ENCODE results near the gene AP1S3. TPM values are rescaled to one million over a fixed set of nuclear protein-coding genes. Genes with fewer than 3 reads are reported as not detected.

Gene AP1S3
- polyA plus RNA-seq, 2 of the 4 experiments (the other 2 are of a cell fraction) = 42.9 to 57.0 TPM

DNA sequence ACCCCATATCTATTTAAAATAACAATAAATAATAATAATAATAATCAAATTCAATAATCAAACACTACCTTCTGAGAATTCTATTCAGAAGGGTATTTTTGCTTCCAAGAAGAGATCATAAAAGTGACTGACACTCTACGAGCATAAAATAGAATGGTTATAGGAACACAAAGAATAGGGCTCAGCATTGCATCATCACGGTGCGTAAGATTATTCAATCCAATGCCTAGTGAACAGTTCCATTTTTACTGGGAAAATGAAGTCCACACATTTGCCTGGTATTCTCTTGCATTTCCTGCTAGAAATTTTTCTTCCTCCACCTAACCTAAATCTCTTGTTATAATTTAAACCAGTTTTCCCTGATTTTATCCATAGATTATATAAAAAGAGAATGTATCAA, 55.8 kb downstream of the AP1S3 start:
- TF ChIP-seq HOXA7 (CRISPR knock-in tag; IDR thresholded peaks at IDR 0.05) = no peak
- TF ChIP-seq ZNF302 (CRISPR knock-in tag; IDR thresholded peaks at IDR 0.05) = no peak
- TF ChIP-seq MYC (IDR thresholded peaks at IDR 0.05; ENCODE audit: borderline replicate concordance, low read length) = no peak
- TF ChIP-seq TFCP2L1 (CRISPR knock-in tag; IDR thresholded peaks at IDR 0.05) = no peak
- TF ChIP-seq NPAS2 (CRISPR knock-in tag; IDR thresholded peaks at IDR 0.05; ENCODE audit: borderline replicate concordance) = no peak
- no peak for TF ChIP-seq SMC3 (IDR thresholded peaks at IDR 0.05)
- TF ChIP-seq, protein P1, sequence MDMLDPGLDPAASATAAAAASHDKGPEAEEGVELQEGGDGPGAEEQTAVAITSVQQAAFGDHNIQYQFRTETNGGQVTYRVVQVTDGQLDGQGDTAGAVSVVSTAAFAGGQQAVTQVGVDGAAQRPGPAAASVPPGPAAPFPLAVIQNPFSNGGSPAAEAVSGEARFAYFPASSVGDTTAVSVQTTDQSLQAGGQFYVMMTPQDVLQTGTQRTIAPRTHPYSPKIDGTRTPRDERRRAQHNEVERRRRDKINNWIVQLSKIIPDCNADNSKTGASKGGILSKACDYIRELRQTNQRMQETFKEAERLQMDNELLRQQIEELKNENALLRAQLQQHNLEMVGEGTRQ (IDR thresholded peaks at IDR 0.05) = no peak
- no peak for TF ChIP-seq HOXB13 (CRISPR knock-in tag; IDR thresholded peaks at IDR 0.05; ENCODE audit: low read depth)
- no peak for TF ChIP-seq JUN (IDR thresholded peaks at IDR 0.05)
- TF ChIP-seq, protein P2, sequence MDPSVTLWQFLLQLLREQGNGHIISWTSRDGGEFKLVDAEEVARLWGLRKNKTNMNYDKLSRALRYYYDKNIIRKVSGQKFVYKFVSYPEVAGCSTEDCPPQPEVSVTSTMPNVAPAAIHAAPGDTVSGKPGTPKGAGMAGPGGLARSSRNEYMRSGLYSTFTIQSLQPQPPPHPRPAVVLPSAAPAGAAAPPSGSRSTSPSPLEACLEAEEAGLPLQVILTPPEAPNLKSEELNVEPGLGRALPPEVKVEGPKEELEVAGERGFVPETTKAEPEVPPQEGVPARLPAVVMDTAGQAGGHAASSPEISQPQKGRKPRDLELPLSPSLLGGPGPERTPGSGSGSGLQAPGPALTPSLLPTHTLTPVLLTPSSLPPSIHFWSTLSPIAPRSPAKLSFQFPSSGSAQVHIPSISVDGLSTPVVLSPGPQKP (IDR thresholded peaks at IDR 0.05; ENCODE audit: low read depth, low read length) = no peak
- no peak for TF ChIP-seq JUNB (IDR thresholded peaks at IDR 0.05)
- no peak for TF ChIP-seq NFE2L2 (conservative IDR thresholded peaks at IDR 0.05; ENCODE audit: low read length)
- ChIA-PET CTCF (interaction anchor here (0.9 to 1.8 kb wide), 2 partner anchors 16 to 38 kb away, joined by 3 to 9 read pairs; no protein-coding TSS in a partner anchor), POLR2A (no interaction called here)
- WGBS (ENCODE audit: missing lambda C conversion rate) = 95% methylated on average over 3 of the region's 3 CpGs
- no peak for ATAC-seq
- no peak for FAIRE-seq
- Histone ChIP-seq H3K9me3 (no peaks in the 10 kb centered on the region), H3K27ac (no peak overlapping the region), H3K4me1 (no peaks in the 10 kb centered on the region), H3K4me2 (no peak overlapping the region), H3K4me3 (no peak overlapping the region)
- DNase-seq (ENCODE audit: low read depth in 1 of 2, low spot score in 1 of 2) = no peak

DNA sequence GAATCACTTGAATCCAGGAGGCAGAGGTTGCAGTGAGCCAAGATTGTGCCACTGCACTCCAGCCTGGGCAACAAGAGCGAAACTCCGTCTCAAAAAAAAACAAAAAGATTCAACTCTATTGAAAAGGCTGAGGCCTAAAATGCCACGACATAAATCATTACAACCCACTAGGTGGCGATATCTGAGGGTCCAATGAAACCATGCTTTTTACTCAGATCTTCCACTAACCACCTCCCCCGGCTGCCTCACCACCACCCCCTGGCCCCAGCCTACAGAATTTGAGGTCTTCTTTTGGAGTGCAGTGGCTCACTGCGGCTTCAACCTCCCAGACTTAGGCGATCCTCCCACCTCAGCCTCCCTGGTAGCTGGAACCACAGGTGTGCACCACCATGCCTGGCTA, 57.5 kb downstream of the AP1S3 start:
- Histone ChIP-seq H3K4me1 (no peaks in the 10 kb centered on the region), H3K9me3 (no peaks in the 10 kb centered on the region), H3K4me2 (no peak overlapping the region), H3K27ac (peak overlapping the region in 1 of 2 experiments; percentile 53; a peak in 2 of 6 replicates), H3K4me3 (no peak overlapping the region)
- FAIRE-seq (no peak), ATAC-seq (peak; percentile 59 to 72; a peak in 4 of 6 replicates), DNase-seq (ENCODE audit: low read depth in 1 of 2, low spot score in 1 of 2) (peak; percentile 50 to 66)
- POLR2A ChIA-PET = no interaction called here
- TF ChIP-seq RAD21 (conservative IDR thresholded peaks at IDR 0.05 in 1 of 2, IDR thresholded peaks at IDR 0.05 in 1 of 2) = peak; percentile 46 to 51
- TF ChIP-seq, protein P3, sequence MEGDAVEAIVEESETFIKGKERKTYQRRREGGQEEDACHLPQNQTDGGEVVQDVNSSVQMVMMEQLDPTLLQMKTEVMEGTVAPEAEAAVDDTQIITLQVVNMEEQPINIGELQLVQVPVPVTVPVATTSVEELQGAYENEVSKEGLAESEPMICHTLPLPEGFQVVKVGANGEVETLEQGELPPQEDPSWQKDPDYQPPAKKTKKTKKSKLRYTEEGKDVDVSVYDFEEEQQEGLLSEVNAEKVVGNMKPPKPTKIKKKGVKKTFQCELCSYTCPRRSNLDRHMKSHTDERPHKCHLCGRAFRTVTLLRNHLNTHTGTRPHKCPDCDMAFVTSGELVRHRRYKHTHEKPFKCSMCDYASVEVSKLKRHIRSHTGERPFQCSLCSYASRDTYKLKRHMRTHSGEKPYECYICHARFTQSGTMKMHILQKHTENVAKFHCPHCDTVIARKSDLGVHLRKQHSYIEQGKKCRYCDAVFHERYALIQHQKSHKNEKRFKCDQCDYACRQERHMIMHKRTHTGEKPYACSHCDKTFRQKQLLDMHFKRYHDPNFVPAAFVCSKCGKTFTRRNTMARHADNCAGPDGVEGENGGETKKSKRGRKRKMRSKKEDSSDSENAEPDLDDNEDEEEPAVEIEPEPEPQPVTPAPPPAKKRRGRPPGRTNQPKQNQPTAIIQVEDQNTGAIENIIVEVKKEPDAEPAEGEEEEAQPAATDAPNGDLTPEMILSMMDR (IDR thresholded peaks at IDR 0.05) = peak; percentile 39
- no peak for TF ChIP-seq CHD4 (IDR thresholded peaks at IDR 0.05; ENCODE audit: borderline replicate concordance)
- WGBS (ENCODE audit: missing lambda C conversion rate) = 75% methylated on average over 7 of the region's 7 CpGs
- CTCF ChIA-PET = interaction anchor here (0.6 to 1.8 kb wide), 6 partner anchors 11 to 185 kb away, joined by 3 to 9 read pairs (median 4); no protein-coding TSS in a partner anchor

DNA sequence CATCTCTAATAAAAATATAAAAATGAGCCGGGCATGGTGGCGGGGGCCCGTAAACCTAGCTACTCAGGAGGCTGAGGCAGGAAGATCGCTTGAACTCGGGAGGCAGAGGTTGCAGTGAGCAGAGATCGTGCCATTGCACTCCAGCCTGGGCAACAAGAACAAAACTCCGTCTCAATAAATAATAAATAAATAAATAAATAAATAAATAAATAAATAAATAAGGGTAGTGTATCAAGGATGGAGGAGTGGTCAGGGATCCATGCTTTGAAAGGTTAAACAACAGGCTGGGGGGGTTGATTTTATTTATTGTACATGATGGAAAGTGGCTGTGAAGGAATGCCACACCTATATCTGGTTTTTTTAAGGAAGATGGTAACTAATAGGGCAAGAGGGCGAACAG, 63.2 kb downstream of the AP1S3 start:
- ATAC-seq (no peak), DNase-seq (ENCODE audit: low read depth in 1 of 2, low spot score in 1 of 2) (no peak), FAIRE-seq (no peak)
- ChIA-PET CTCF (interaction anchor here (1.4 to 2.6 kb wide), 2 partner anchors 8 to 82 kb away, joined by 3 to 7 read pairs; no protein-coding TSS in a partner anchor), POLR2A (interaction anchor here (0.6 kb wide), 1 partner anchor 114 kb away, joined by 5 read pairs; no protein-coding TSS in a partner anchor)
- WGBS (ENCODE audit: missing lambda C conversion rate) = 95% methylated on average over 8 of the region's 8 CpGs
- no peaks in the 10 kb centered on the region for H3K9me3 ChIP-seq
- H3K4me1 ChIP-seq = no peaks in the 10 kb centered on the region
- no peak overlapping the region for H3K4me2 ChIP-seq
- no peak overlapping the region for H3K27ac ChIP-seq
- no peak overlapping the region for H3K4me3 ChIP-seq
- peak; percentile 79 for TF ChIP-seq ZC3H11A (IDR thresholded peaks at IDR 0.05)
- TF ChIP-seq TFCP2L1 (CRISPR knock-in tag; IDR thresholded peaks at IDR 0.05) = no peak

DNA sequence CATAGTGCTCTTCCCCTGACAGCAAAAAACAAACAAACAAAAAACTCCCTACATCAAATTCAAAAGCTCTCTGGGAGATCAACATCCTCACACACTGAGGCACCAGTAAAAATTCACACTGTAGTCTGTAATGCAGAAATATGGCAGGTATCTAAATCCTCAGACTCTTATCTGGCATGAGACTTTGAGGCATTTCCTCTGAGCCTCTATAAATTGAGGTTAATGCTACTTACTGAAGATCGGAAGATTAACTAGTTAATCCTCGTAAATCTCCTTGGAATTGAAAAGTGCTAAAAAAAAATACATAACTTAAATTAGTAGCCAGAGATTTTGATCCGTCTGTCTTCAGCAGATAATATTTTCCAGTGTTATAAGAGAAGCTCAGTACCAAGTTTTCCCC, 65.0 kb downstream of the AP1S3 start:
- H3K27ac ChIP-seq = no peak overlapping the region
- FAIRE-seq = no peak
- CTCF ChIA-PET = interaction anchor here (0.6 to 2.5 kb wide), 3 partner anchors 11 to 27 kb away, joined by 3 to 9 read pairs (median 5); no protein-coding TSS in a partner anchor
- no peak for TF ChIP-seq FOXS1 (CRISPR knock-in tag; IDR thresholded peaks at IDR 0.05)
- TF ChIP-seq ZNF302 (CRISPR knock-in tag; IDR thresholded peaks at IDR 0.05) = no peak
- TF ChIP-seq, protein P3 (IDR thresholded peaks at IDR 0.05) = no peak
- no peak for TF ChIP-seq TFCP2L1 (CRISPR knock-in tag; IDR thresholded peaks at IDR 0.05)
- TF ChIP-seq HOXA7 (CRISPR knock-in tag; IDR thresholded peaks at IDR 0.05) = no peak
- no peak for TF ChIP-seq HOXB13 (CRISPR knock-in tag; IDR thresholded peaks at IDR 0.05; ENCODE audit: low read depth)
- TF ChIP-seq FOSB (CRISPR knock-in tag; IDR thresholded peaks at IDR 0.05) = no peak
- TF ChIP-seq EHF (CRISPR knock-in tag; IDR thresholded peaks at IDR 0.05) = no peak
- no peak for TF ChIP-seq CBX2 (IDR thresholded peaks at IDR 0.05; ENCODE audit: borderline replicate concordance, low read depth)
- TF ChIP-seq MYC (IDR thresholded peaks at IDR 0.05; ENCODE audit: borderline replicate concordance, low read length) = no peak
- TF ChIP-seq RARB (CRISPR knock-in tag; IDR thresholded peaks at IDR 0.05) = no peak
- TF ChIP-seq, protein P2 (IDR thresholded peaks at IDR 0.05; ENCODE audit: low read depth, low read length) = no peak

More for the DNA sequence above, 65.0 kb downstream of the AP1S3 start:
- POLR2A ChIA-PET = no interaction called here
- 94% methylated on average over 3 of the region's 3 CpGs for WGBS (ENCODE audit: missing lambda C conversion rate)
- Histone ChIP-seq H3K4me2 (no peak overlapping the region), H3K4me3 (no peak overlapping the region), H3K4me1 (no peaks in the 10 kb centered on the region), H3K9me3 (no peaks in the 10 kb centered on the region)
- DNase-seq (ENCODE audit: low read depth in 1 of 2, low spot score in 1 of 2) = no peak
- no peak for ATAC-seq
